ENCODE data around the gene C3orf18. TPM values are rescaled to one million over a fixed set of nuclear protein-coding genes. Genes with fewer than 3 reads are reported as not detected.

C3orf18 gene
- polyA plus RNA-seq, 1 donor from 2014 or later, result 39.9 TPM

DNA sequence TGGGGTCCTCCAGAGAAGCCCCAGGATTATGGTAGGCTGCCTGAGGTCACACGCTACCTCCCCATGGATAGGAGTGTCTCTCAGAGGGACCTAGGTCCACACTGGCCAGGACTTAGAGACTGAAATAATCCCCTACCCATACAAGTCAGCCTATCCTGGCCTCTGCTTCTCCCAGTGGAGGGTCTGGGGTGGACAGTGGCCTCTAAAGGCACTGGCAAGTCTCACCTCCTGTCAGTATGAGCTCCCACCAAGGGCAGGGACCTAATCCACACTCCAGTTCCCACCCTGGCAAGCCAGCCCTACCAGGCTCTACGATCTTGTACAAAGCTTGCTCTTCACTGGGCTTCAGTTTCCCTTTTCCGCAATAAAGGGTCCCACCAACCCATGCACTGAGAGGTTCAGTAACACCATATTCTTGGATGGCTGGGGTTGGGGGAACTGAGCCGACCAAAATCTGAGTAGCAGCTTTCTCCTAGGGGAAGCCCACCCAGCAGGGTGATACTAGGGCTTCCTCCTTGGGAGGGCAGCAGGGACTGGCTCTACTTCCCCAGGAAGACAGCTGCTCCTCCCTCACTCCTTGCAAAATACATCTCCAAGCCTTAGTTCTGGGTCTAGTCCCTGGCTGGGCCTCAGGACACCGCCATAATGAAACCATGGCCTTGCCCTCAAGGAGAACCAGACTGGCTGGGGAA lies 41.7 kb upstream of the C3orf18 start:
- H3K4me3 ChIP-seq (ENCODE audit: low read length), result no peak overlapping the region
- H2AFZ ChIP-seq (ENCODE audit: low read depth, low read length), result no peak overlapping the region
- no peak overlapping the region for H3K4me2 ChIP-seq (ENCODE audit: low read length)
- no peaks in the 10 kb centered on the region for H3K79me2 ChIP-seq (replicated peaks; ENCODE audit: insufficient read depth, low read length)
- H3F3A ChIP-seq (ENCODE audit: insufficient read depth, low read length, poor library complexity, severe bottlenecking), result no peaks in the 10 kb centered on the region
- H3K27me3 ChIP-seq (ENCODE audit: insufficient read depth, low read depth, low read length), result peaks cover 14% of the 10 kb centered on the region
- H4K20me1 ChIP-seq (ENCODE audit: insufficient read depth), result no peaks in the 10 kb centered on the region
- no peaks in the 10 kb centered on the region for H3K9me2 ChIP-seq (ENCODE audit: insufficient read depth, low read length)
- H3K9ac ChIP-seq (ENCODE audit: low read length), result no peak overlapping the region
- H3K27ac ChIP-seq (ENCODE audit: low read length), result no peak overlapping the region
- TF ChIP-seq EP300 (conservative IDR thresholded peaks at IDR 0.05; ENCODE audit: poor library complexity, severe bottlenecking), result no peak
- H3K36me3 ChIP-seq (ENCODE audit: insufficient read depth, low read length), result no peaks in the 10 kb centered on the region
- H3K9me3 ChIP-seq (ENCODE audit: low read length), result no peaks in the 10 kb centered on the region

DNA sequence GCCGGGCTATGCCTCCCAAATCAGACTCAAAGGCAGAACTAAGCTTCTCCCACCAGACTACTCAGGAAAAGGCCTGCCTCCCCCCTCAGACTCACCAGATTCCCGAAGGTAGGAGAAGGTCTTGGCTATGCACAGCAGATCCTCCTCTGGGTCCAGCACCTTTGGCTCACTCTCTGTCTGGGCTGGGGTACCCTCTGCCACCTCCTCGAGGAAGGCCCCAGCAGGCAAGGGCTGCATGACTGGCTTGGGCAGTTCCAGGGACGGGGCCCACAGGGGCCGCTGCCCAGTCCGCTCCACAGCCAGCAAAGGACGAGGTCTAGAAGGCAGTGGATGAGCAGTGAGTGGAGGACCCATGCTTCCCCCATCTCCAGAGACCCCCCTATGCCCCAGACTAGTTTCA lies 40.7 kb upstream of the C3orf18 start:
- no peaks in the 10 kb centered on the region for H3K9me2 ChIP-seq (ENCODE audit: insufficient read depth, low read length)
- no peaks in the 10 kb centered on the region for H3K79me2 ChIP-seq (replicated peaks; ENCODE audit: insufficient read depth, low read length)
- H3K4me3 ChIP-seq (ENCODE audit: low read length), result no peak overlapping the region
- H3K9me3 ChIP-seq (ENCODE audit: low read length), result no peaks in the 10 kb centered on the region
- H3K27me3 ChIP-seq (ENCODE audit: insufficient read depth, low read depth, low read length), result peaks cover 14% of the 10 kb centered on the region
- no peaks in the 10 kb centered on the region for H4K20me1 ChIP-seq (ENCODE audit: insufficient read depth)
- H3K27ac ChIP-seq (ENCODE audit: low read length), result no peak overlapping the region
- TF ChIP-seq EP300 (conservative IDR thresholded peaks at IDR 0.05; ENCODE audit: poor library complexity, severe bottlenecking) (no peak), MXI1 (conservative IDR thresholded peaks at IDR 0.05; ENCODE audit: poor library complexity, severe bottlenecking) (no peak), TAF1 (IDR thresholded peaks at IDR 0.05; ENCODE audit: low read depth) (no peak)
- no peaks in the 10 kb centered on the region for H3K36me3 ChIP-seq (ENCODE audit: insufficient read depth, low read length)
- no peaks in the 10 kb centered on the region for H3F3A ChIP-seq (ENCODE audit: insufficient read depth, low read length, poor library complexity, severe bottlenecking)
- no peak overlapping the region for H2AFZ ChIP-seq (ENCODE audit: low read depth, low read length)
- H3K4me2 ChIP-seq (ENCODE audit: low read length), result no peak overlapping the region
- H3K9ac ChIP-seq (ENCODE audit: low read length), result no peak overlapping the region

DNA sequence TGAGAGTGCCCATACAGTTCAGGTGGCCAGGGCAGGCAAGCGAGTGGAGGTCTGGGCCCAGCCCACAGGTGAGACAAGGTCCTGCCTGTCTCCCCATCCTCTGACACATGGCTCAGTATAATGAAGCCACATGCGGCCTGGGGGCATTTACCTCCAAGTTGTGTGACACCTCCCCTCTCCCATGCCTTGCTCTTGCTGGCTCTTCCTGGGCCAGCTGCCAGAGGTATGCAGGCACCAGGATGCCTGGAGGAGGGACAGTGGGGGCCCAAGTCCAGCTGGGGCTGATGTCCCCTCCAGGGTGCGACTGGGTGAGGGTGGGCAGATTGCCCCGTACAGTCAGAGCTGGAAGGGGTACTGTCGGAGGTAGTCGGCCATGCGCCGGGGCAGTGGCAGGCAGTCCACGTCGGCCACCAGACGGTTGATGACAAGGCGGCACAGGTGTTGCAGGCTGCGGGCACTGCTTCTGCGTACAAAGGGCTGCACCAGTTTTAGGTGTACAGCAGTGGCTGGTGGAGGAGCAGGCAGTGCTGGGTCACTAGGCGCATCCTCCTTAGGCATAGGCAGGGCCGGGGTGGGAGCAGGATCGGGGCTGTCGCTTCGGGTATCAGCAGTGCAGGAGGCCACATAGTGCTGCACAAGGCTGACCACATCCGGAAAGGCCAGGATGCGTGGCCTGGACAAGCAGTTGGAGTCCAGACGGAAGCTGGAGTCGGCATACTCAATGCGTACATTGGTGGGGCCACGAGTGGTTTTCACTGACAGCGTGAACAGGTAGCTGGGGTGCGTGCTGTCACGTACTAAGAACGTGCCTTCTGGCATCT lies 39.9 kb upstream of the C3orf18 start:
- Histone ChIP-seq H3K9me3 (ENCODE audit: low read length) (no peaks in the 10 kb centered on the region), H3K4me2 (ENCODE audit: low read length) (no peak overlapping the region), H3F3A (ENCODE audit: insufficient read depth, low read length, poor library complexity, severe bottlenecking) (no peaks in the 10 kb centered on the region), H3K27me3 (ENCODE audit: insufficient read depth, low read depth, low read length) (peaks cover 10% of the 10 kb centered on the region), H3K9me2 (ENCODE audit: insufficient read depth, low read length) (no peaks in the 10 kb centered on the region), H3K36me3 (ENCODE audit: insufficient read depth, low read length) (no peaks in the 10 kb centered on the region), H3K27ac (ENCODE audit: low read length) (no peak overlapping the region), H2AFZ (ENCODE audit: low read depth, low read length) (no peak overlapping the region), H3K9ac (ENCODE audit: low read length) (no peak overlapping the region), H3K4me3 (ENCODE audit: low read length) (no peak overlapping the region), H4K20me1 (ENCODE audit: insufficient read depth) (no peaks in the 10 kb centered on the region), H3K79me2 (replicated peaks; ENCODE audit: insufficient read depth, low read length) (no peaks in the 10 kb centered on the region)
- TF ChIP-seq POLR2AphosphoS5 (IDR thresholded peaks at IDR 0.05), result no peak
- TF ChIP-seq EZH2 (IDR thresholded peaks at IDR 0.05; ENCODE audit: borderline replicate concordance, insufficient read depth, low read length, poor library complexity, severe bottlenecking), result no peak

DNA sequence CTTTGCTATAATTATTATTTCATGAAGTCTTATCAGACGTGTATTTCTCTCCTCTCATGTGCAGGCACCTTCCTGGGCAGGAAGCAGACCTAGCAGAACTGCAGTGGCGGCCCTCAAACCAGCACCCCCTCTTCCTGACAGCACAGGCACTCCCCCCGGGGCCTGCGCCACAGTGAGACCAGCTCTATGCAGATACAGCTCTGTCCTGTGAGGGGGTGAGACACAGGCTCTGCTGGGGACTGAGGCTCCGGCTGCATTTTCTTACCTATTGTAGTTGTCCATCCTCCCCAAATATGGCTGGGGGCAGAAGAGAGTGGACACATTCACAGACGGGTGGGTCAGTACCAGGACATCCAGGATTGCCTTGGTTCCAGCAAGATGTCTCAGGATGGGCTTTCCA lies 39.0 kb upstream of the C3orf18 start:
- H3K9me3 ChIP-seq (ENCODE audit: low read length), result no peaks in the 10 kb centered on the region
- H2AFZ ChIP-seq (ENCODE audit: low read depth, low read length), result no peak overlapping the region
- no peak overlapping the region for H3K4me2 ChIP-seq (ENCODE audit: low read length)
- H3K36me3 ChIP-seq (ENCODE audit: insufficient read depth, low read length), result no peaks in the 10 kb centered on the region
- H4K20me1 ChIP-seq (ENCODE audit: insufficient read depth), result no peaks in the 10 kb centered on the region
- H3K27ac ChIP-seq (ENCODE audit: low read length), result no peak overlapping the region
- no peak for TF ChIP-seq SMC3 (conservative IDR thresholded peaks at IDR 0.05; ENCODE audit: poor library complexity)
- TF ChIP-seq, protein P1, sequence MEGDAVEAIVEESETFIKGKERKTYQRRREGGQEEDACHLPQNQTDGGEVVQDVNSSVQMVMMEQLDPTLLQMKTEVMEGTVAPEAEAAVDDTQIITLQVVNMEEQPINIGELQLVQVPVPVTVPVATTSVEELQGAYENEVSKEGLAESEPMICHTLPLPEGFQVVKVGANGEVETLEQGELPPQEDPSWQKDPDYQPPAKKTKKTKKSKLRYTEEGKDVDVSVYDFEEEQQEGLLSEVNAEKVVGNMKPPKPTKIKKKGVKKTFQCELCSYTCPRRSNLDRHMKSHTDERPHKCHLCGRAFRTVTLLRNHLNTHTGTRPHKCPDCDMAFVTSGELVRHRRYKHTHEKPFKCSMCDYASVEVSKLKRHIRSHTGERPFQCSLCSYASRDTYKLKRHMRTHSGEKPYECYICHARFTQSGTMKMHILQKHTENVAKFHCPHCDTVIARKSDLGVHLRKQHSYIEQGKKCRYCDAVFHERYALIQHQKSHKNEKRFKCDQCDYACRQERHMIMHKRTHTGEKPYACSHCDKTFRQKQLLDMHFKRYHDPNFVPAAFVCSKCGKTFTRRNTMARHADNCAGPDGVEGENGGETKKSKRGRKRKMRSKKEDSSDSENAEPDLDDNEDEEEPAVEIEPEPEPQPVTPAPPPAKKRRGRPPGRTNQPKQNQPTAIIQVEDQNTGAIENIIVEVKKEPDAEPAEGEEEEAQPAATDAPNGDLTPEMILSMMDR (IDR thresholded peaks at IDR 0.05; ENCODE audit: poor library complexity, severe bottlenecking), result no peak
- no peak for TF ChIP-seq MXI1 (conservative IDR thresholded peaks at IDR 0.05; ENCODE audit: poor library complexity, severe bottlenecking)
- TF ChIP-seq EZH2 (IDR thresholded peaks at IDR 0.05; ENCODE audit: borderline replicate concordance, insufficient read depth, low read length, poor library complexity, severe bottlenecking), result no peak
- no peaks in the 10 kb centered on the region for H3K9me2 ChIP-seq (ENCODE audit: insufficient read depth, low read length)
- no peak overlapping the region for H3K9ac ChIP-seq (ENCODE audit: low read length)
- H3K79me2 ChIP-seq (replicated peaks; ENCODE audit: insufficient read depth, low read length), result no peaks in the 10 kb centered on the region
- no peaks in the 10 kb centered on the region for H3F3A ChIP-seq (ENCODE audit: insufficient read depth, low read length, poor library complexity, severe bottlenecking)
- peaks cover 6% of the 10 kb centered on the region for H3K27me3 ChIP-seq (ENCODE audit: insufficient read depth, low read depth, low read length)
- H3K4me3 ChIP-seq (ENCODE audit: low read length), result no peak overlapping the region

Measured in neural cell (in vitro differentiated cells).